HCT116 (cell line): ENCODE data around the gene SUPT4H1.

Experiments used
- CTCF ChIP-seq, 3 experiments: fragments of 200-600 bp in 1 of 3; sonication (generic) in 1 of 3; IDR thresholded peaks in 2 of 3; conservative IDR thresholded peaks in 1 of 3; 2 replicates each; pipeline ENCODE4 v1.5.1; 2012 to 2017; ENCODE audit warnings: low read depth in 2 of 3, low read length in 2 of 3, antibody characterized with exemption in 1 of 3, borderline replicate concordance in 1 of 3, control low read depth in 1 of 3, mild to moderate bottlenecking in 1 of 3, mixed read lengths in 1 of 3, mixed run types in 1 of 3, moderate library complexity in 1 of 3; ENCODE audit not compliant: insufficient read depth in 1 of 3
- EGR1 ChIP-seq: IDR thresholded peaks from 2 replicates; pipeline ENCODE4 v1.6.1; 2012; ENCODE audit warnings: low read depth
- EZH2 ChIP-seq: fragments of 200-600 bp; sonication (generic); IDR thresholded peaks from 2 replicates; pipeline ENCODE4 v1.6.1; 2017; ENCODE audit warnings: antibody characterized with exemption, mixed run types
- EZH2phosphoT487 ChIP-seq: fragments of 200-600 bp; IDR thresholded peaks from 2 replicates; pipeline ENCODE4 v1.6.1; 2018; ENCODE audit warnings: antibody characterized with exemption, borderline replicate concordance
- FOSL1 ChIP-seq: IDR thresholded peaks from 2 replicates; pipeline ENCODE4 v1.6.1; 2012; ENCODE audit warnings: low read depth
- JUND ChIP-seq: IDR thresholded peaks from 2 replicates; pipeline ENCODE4 v1.6.1; 2012
- MAX ChIP-seq: IDR thresholded peaks from 2 replicates; pipeline ENCODE4 v1.6.1; 2012
- POLR2A ChIP-seq: IDR thresholded peaks from 2 replicates; pipeline ENCODE4 v1.7.0; 2011; ENCODE audit warnings: borderline replicate concordance; ENCODE audit not compliant: insufficient read depth, insufficient read length; ENCODE audit errors: extremely low read depth
- SP1 ChIP-seq: IDR thresholded peaks from 2 replicates; pipeline ENCODE4 v1.6.1; 2012; ENCODE audit warnings: low read depth
- TF ChIP-seq, protein P1 (sequence below): IDR thresholded peaks from 2 replicates; pipeline ENCODE4 v1.6.1; 2012

GRCh38 chr17:58353389-58353825 is 1.4 kb upstream of the SUPT4H1 start:
- no peak for TF ChIP-seq EZH2
- TF ChIP-seq EZH2phosphoT487, result no peak
- TF ChIP-seq, protein P1, sequence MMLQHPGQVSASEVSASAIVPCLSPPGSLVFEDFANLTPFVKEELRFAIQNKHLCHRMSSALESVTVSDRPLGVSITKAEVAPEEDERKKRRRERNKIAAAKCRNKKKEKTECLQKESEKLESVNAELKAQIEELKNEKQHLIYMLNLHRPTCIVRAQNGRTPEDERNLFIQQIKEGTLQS, result no peak
- TF ChIP-seq POLR2A, result no peak
- TF ChIP-seq EGR1, result no peak
- no peak for TF ChIP-seq MAX
- TF ChIP-seq CTCF (IDR thresholded peaks at IDR 0.05 in 2 of 3, conservative IDR thresholded peaks at IDR 0.05 in 1 of 3; ENCODE audit: borderline replicate concordance in 1 of 3, insufficient read depth in 1 of 3, low read depth in 2 of 3, low read length in 2 of 3), result no peak
- no peak for TF ChIP-seq SP1
- TF ChIP-seq JUND, result no peak
- no peak for TF ChIP-seq FOSL1
